ENCODE results near the gene DEFB118.
"Not testable (repeated sequence)": the region's sequence is repeated elsewhere in the genome, so short reads cannot be mapped to it uniquely, and the experiment has no call there.

Gene DEFB118, protein sequence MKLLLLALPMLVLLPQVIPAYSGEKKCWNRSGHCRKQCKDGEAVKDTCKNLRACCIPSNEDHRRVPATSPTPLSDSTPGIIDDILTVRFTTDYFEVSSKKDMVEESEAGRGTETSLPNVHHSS

DNA sequence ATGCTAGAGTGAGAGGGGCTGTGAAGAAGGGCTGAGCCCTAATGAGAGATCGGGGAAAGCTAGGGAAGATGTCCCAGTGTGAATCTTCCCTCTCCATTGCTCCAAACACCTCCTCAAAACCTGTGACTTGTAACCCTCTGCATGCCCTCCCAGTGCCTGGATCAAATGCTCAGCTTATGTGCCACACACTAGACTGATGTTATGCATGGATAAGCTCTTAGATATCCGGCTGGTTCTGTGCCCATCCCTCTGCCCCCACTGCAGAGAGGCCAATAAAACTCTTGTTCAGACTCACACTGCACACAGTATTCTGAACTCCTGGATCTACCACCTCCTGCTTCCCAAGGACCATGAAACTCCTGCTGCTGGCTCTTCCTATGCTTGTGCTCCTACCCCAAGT is at the start of gene DEFB118:
TSS of gene DEFB118 (plus strand) at position 301 of the 400 bp plus-strand sequence. CDS start at position 351, 50 bp downstream.
- Histone ChIP-seq H3K4me3 (ENCODE audit: low read length in 2 of 2) (no peak within 1 kb of the TSS), H3K36me3 (ENCODE audit: control insufficient read depth in 2 of 2, insufficient read depth in 2 of 2, low read length in 2 of 2) (no peaks in the 10 kb centered on the region), H3K27ac (ENCODE audit: low read depth in 2 of 2, low read length in 2 of 2) (no peak within 1 kb of the TSS), H3K4me1 (ENCODE audit: control insufficient read depth in 2 of 2, insufficient read depth in 2 of 2, low read length in 2 of 2) (no peaks in the 10 kb centered on the region), H3K27me3 (ENCODE audit: control insufficient read depth in 2 of 2, insufficient read depth in 2 of 2, low read length in 2 of 2) (no peaks in the 10 kb centered on the region), H3K9ac (ENCODE audit: low read depth in 1 of 2, low read length in 2 of 2) (no peak within 1 kb of the TSS), H3K9me3 (ENCODE audit: control insufficient read depth in 2 of 2, low read length in 2 of 2) (no peaks in the 10 kb centered on the region)

- Histone ChIP-seq H3K4me1 (ENCODE audit: control insufficient read depth in 2 of 2, insufficient read depth in 2 of 2, low read length in 2 of 2) (no peaks in the 10 kb centered on the region), H3K36me3 (ENCODE audit: control insufficient read depth in 2 of 2, insufficient read depth in 2 of 2, low read length in 2 of 2) (no peaks in the 10 kb centered on the region), H3K9me3 (ENCODE audit: control insufficient read depth in 2 of 2, low read length in 2 of 2) (peaks cover 0 to 10% of the 10 kb centered on the region in 2 donors), H3K27me3 (ENCODE audit: control insufficient read depth in 2 of 2, insufficient read depth in 2 of 2, low read length in 2 of 2) (no peaks in the 10 kb centered on the region), H3K27ac (ENCODE audit: low read depth in 2 of 2, low read length in 2 of 2) (no peak overlapping the region), H3K9ac (ENCODE audit: low read depth in 1 of 2, low read length in 2 of 2) (no peak overlapping the region), H3K4me3 (ENCODE audit: low read length in 2 of 2) (no peak overlapping the region)
Observed at GRCh38 chr20:31322504-31322903, 45.9 kb upstream of the DEFB118 start.

- H3K27ac ChIP-seq (ENCODE audit: low read depth in 2 of 2, low read length in 2 of 2) = no peak overlapping the region
- H3K4me1 ChIP-seq (ENCODE audit: control insufficient read depth in 2 of 2, insufficient read depth in 2 of 2, low read length in 2 of 2) = no peaks in the 10 kb centered on the region
- no peak overlapping the region for H3K4me3 ChIP-seq (ENCODE audit: low read length in 2 of 2)
- H3K9ac ChIP-seq (ENCODE audit: low read depth in 1 of 2, low read length in 2 of 2) = no peak overlapping the region
- H3K36me3 ChIP-seq (ENCODE audit: control insufficient read depth in 2 of 2, insufficient read depth in 2 of 2, low read length in 2 of 2) = no peaks in the 10 kb centered on the region
- no peaks in the 10 kb centered on the region for H3K27me3 ChIP-seq (ENCODE audit: control insufficient read depth in 2 of 2, insufficient read depth in 2 of 2, low read length in 2 of 2)
- peaks cover 0 to 4% of the 10 kb centered on the region in 2 donors for H3K9me3 ChIP-seq (ENCODE audit: control insufficient read depth in 2 of 2, low read length in 2 of 2)
Observed at GRCh38 chr20:31330893-31331292, 37.5 kb upstream of the DEFB118 start.

- no peak overlapping the region for H3K9ac ChIP-seq (ENCODE audit: low read depth in 1 of 2, low read length in 2 of 2)
- no peaks in the 10 kb centered on the region for H3K27me3 ChIP-seq (ENCODE audit: control insufficient read depth in 2 of 2, insufficient read depth in 2 of 2, low read length in 2 of 2)
- no peaks in the 10 kb centered on the region for H3K4me1 ChIP-seq (ENCODE audit: control insufficient read depth in 2 of 2, insufficient read depth in 2 of 2, low read length in 2 of 2)
- no peak overlapping the region for H3K27ac ChIP-seq (ENCODE audit: low read depth in 2 of 2, low read length in 2 of 2)
- H3K4me3 ChIP-seq (ENCODE audit: low read length in 2 of 2) = no peak overlapping the region
- no peaks in the 10 kb centered on the region for H3K36me3 ChIP-seq (ENCODE audit: control insufficient read depth in 2 of 2, insufficient read depth in 2 of 2, low read length in 2 of 2)
- no peaks in the 10 kb centered on the region for H3K9me3 ChIP-seq (ENCODE audit: control insufficient read depth in 2 of 2, low read length in 2 of 2)
Observed at GRCh38 chr20:31341470-31341869, 26.9 kb upstream of the DEFB118 start.

DNA sequence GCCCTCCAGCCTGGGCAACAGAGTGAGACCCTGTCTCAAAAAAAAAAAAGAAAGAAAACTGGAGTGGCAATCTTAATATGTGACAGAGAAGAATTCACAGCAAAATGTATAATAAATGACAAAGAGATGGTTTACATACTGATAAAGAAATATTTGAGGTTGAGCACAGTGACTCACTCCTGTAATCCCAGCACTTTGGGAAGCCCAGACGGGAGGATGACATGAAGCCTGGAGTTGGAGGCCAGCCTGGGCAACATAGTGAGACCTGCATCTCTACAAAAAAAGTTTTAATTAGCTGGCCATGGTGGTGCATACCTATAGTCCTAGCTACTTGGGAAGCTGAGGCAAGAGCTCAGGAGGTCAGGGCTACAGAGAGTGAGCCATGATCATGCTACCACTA is 12.4 kb upstream of the DEFB118 start:
- H3K27me3 ChIP-seq (ENCODE audit: control insufficient read depth in 2 of 2, insufficient read depth in 2 of 2, low read length in 2 of 2) = no peaks in the 10 kb centered on the region
- H3K27ac ChIP-seq (ENCODE audit: low read depth in 2 of 2, low read length in 2 of 2) = no peak overlapping the region
- no peak overlapping the region for H3K9ac ChIP-seq (ENCODE audit: low read depth in 1 of 2, low read length in 2 of 2)
- no peak overlapping the region for H3K4me3 ChIP-seq (ENCODE audit: low read length in 2 of 2)
- no peaks in the 10 kb centered on the region for H3K9me3 ChIP-seq (ENCODE audit: control insufficient read depth in 2 of 2, low read length in 2 of 2)
- no peaks in the 10 kb centered on the region for H3K4me1 ChIP-seq (ENCODE audit: control insufficient read depth in 2 of 2, insufficient read depth in 2 of 2, low read length in 2 of 2)
- H3K36me3 ChIP-seq (ENCODE audit: control insufficient read depth in 2 of 2, insufficient read depth in 2 of 2, low read length in 2 of 2) = no peaks in the 10 kb centered on the region

- H3K4me1 ChIP-seq (ENCODE audit: control insufficient read depth in 2 of 2, insufficient read depth in 2 of 2, low read length in 2 of 2) = no peaks in the 10 kb centered on the region
- no peak overlapping the region for H3K9ac ChIP-seq (ENCODE audit: low read depth in 1 of 2, low read length in 2 of 2)
- no peaks in the 10 kb centered on the region for H3K27me3 ChIP-seq (ENCODE audit: control insufficient read depth in 2 of 2, insufficient read depth in 2 of 2, low read length in 2 of 2)
- H3K9me3 ChIP-seq (ENCODE audit: control insufficient read depth in 2 of 2, low read length in 2 of 2) = no peaks in the 10 kb centered on the region
- no peak overlapping the region for H3K27ac ChIP-seq (ENCODE audit: low read depth in 2 of 2, low read length in 2 of 2)
- no peaks in the 10 kb centered on the region for H3K36me3 ChIP-seq (ENCODE audit: control insufficient read depth in 2 of 2, insufficient read depth in 2 of 2, low read length in 2 of 2)
- H3K4me3 ChIP-seq (ENCODE audit: low read length in 2 of 2) = no peak overlapping the region
Observed at GRCh38 chr20:31363295-31363694, 5.1 kb upstream of the DEFB118 start.

DNA sequence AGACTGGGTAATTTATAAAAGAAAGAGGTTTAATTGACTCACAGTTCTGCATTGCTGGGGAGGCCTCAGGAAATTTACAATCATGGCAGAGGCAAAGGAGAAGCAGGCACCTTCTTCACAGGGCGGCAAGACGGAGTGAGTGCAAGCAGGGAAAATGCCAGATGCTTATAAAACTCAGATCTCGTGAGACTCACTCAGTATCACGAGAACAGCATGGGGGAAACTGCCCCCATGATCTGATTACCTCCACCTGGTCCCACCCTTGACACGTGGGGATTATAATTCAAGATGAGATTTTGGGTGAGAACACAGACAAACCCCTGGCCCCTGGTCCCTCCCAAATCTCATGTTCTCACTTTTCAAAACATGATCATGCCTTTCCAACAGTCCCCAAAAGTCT is 4.1 kb upstream of the DEFB118 start:
- not testable (repeated sequence) for H3K4me3 ChIP-seq (ENCODE audit: low read length in 2 of 2); H3K9ac ChIP-seq (ENCODE audit: low read depth in 1 of 2, low read length in 2 of 2); H3K27me3 ChIP-seq (ENCODE audit: control insufficient read depth in 2 of 2, insufficient read depth in 2 of 2, low read length in 2 of 2); H3K36me3 ChIP-seq (ENCODE audit: control insufficient read depth in 2 of 2, insufficient read depth in 2 of 2, low read length in 2 of 2); H3K9me3 ChIP-seq (ENCODE audit: control insufficient read depth in 2 of 2, low read length in 2 of 2); H3K4me1 ChIP-seq (ENCODE audit: control insufficient read depth in 2 of 2, insufficient read depth in 2 of 2, low read length in 2 of 2); H3K27ac ChIP-seq (ENCODE audit: low read depth in 2 of 2, low read length in 2 of 2)

- Histone ChIP-seq H3K9me3 (ENCODE audit: control insufficient read depth in 2 of 2, low read length in 2 of 2) (peaks cover 0 to 2% of the 10 kb centered on the region in 2 donors), H3K27ac (ENCODE audit: low read depth in 2 of 2, low read length in 2 of 2) (no peak overlapping the region), H3K4me1 (ENCODE audit: control insufficient read depth in 2 of 2, insufficient read depth in 2 of 2, low read length in 2 of 2) (no peaks in the 10 kb centered on the region), H3K4me3 (ENCODE audit: low read length in 2 of 2) (no peak overlapping the region), H3K27me3 (ENCODE audit: control insufficient read depth in 2 of 2, insufficient read depth in 2 of 2, low read length in 2 of 2) (no peaks in the 10 kb centered on the region), H3K36me3 (ENCODE audit: control insufficient read depth in 2 of 2, insufficient read depth in 2 of 2, low read length in 2 of 2) (no peaks in the 10 kb centered on the region), H3K9ac (ENCODE audit: low read depth in 1 of 2, low read length in 2 of 2) (no peak overlapping the region)
Observed at GRCh38 chr20:31374346-31374745, 5.9 kb downstream of the DEFB118 start.

GRCh38 chr20:31390490-31390889 is 22.1 kb downstream of the DEFB118 start, which contains the start of gene DEFB119:
DEFB119 (minus strand) TSS chr20:31390590; CDS start chr20:31390483, 107 bp downstream.
- H3K9ac ChIP-seq (ENCODE audit: low read depth in 1 of 2, low read length in 2 of 2) = no peak within 1 kb of the TSS
- no peaks in the 10 kb centered on the region for H3K4me1 ChIP-seq (ENCODE audit: control insufficient read depth in 2 of 2, insufficient read depth in 2 of 2, low read length in 2 of 2)
- no peak within 1 kb of the TSS for H3K4me3 ChIP-seq (ENCODE audit: low read length in 2 of 2)
- H3K36me3 ChIP-seq (ENCODE audit: control insufficient read depth in 2 of 2, insufficient read depth in 2 of 2, low read length in 2 of 2) = no peaks in the 10 kb centered on the region
- H3K27ac ChIP-seq (ENCODE audit: low read depth in 2 of 2, low read length in 2 of 2) = no peak within 1 kb of the TSS
- H3K27me3 ChIP-seq (ENCODE audit: control insufficient read depth in 2 of 2, insufficient read depth in 2 of 2, low read length in 2 of 2) = no peaks in the 10 kb centered on the region
- H3K9me3 ChIP-seq (ENCODE audit: control insufficient read depth in 2 of 2, low read length in 2 of 2) = no peaks in the 10 kb centered on the region

GRCh38 chr20:31392836-31393235 is 24.4 kb downstream of the DEFB118 start:
- H3K9me3 ChIP-seq (ENCODE audit: control insufficient read depth in 2 of 2, low read length in 2 of 2) = no peaks in the 10 kb centered on the region
- no peaks in the 10 kb centered on the region for H3K36me3 ChIP-seq (ENCODE audit: control insufficient read depth in 2 of 2, insufficient read depth in 2 of 2, low read length in 2 of 2)
- H3K9ac ChIP-seq (ENCODE audit: low read depth in 1 of 2, low read length in 2 of 2) = no peak overlapping the region
- H3K4me1 ChIP-seq (ENCODE audit: control insufficient read depth in 2 of 2, insufficient read depth in 2 of 2, low read length in 2 of 2) = no peaks in the 10 kb centered on the region
- no peaks in the 10 kb centered on the region for H3K27me3 ChIP-seq (ENCODE audit: control insufficient read depth in 2 of 2, insufficient read depth in 2 of 2, low read length in 2 of 2)
- H3K27ac ChIP-seq (ENCODE audit: low read depth in 2 of 2, low read length in 2 of 2) = no peak overlapping the region
- no peak overlapping the region for H3K4me3 ChIP-seq (ENCODE audit: low read length in 2 of 2)

- Histone ChIP-seq H3K9ac (ENCODE audit: low read depth in 1 of 2, low read length in 2 of 2) (no peak overlapping the region), H3K4me3 (ENCODE audit: low read length in 2 of 2) (no peak overlapping the region), H3K27ac (ENCODE audit: low read depth in 2 of 2, low read length in 2 of 2) (no peak overlapping the region), H3K36me3 (ENCODE audit: control insufficient read depth in 2 of 2, insufficient read depth in 2 of 2, low read length in 2 of 2) (no peaks in the 10 kb centered on the region), H3K4me1 (ENCODE audit: control insufficient read depth in 2 of 2, insufficient read depth in 2 of 2, low read length in 2 of 2) (no peaks in the 10 kb centered on the region), H3K9me3 (ENCODE audit: control insufficient read depth in 2 of 2, low read length in 2 of 2) (no peaks in the 10 kb centered on the region), H3K27me3 (ENCODE audit: control insufficient read depth in 2 of 2, insufficient read depth in 2 of 2, low read length in 2 of 2) (no peaks in the 10 kb centered on the region)
Observed at GRCh38 chr20:31394900-31395299, 26.5 kb downstream of the DEFB118 start.
